B cell (primary cell): Measurements from ENCODE around the gene NDST3.

Source experiments
- CTCF ChIP-seq: fragments of 200-600 bp; IDR thresholded peaks from one replicate; pipeline ENCODE4 v1.8.0; 2022; ENCODE audit warnings: antibody characterized with exemption, mild to moderate bottlenecking
- EZH2 ChIP-seq: IDR thresholded peaks from 2 replicates; pipeline ENCODE4 v1.6.1; 2012; ENCODE audit warnings: borderline replicate concordance, low read depth, mild to moderate bottlenecking, moderate library complexity, low read length; ENCODE audit not compliant: insufficient read depth, poor library complexity, severe bottlenecking

GRCh38 chr4:118113220-118113619 lies 78.9 kb downstream of the NDST3 start:
- TF ChIP-seq CTCF = no peak
- TF ChIP-seq EZH2 = no peak
